HepG2 (cell line): ENCODE results near the gene EIF1. TPM values are rescaled to one million over a fixed set of nuclear protein-coding genes. Genes with fewer than 3 reads are reported as not detected.
A peak's percentile ranks its signal among the peaks of the same experiment; 100 is the strongest.

ENCODE experiments used
- ATF7 ChIP-seq, 2 experiments: fragments of 450-650 bp in 1 of 2; sonication (generic) in 1 of 2; formaldehyde crosslinking in 1 of 2; IDR thresholded peaks; 2 replicates each; pipeline versions ENCODE4 v1.4.0 to v1.6.1; 2016 to 2020; ENCODE audit warnings: antibody characterized with exemption in 1 of 2, mild to moderate bottlenecking in 1 of 2, missing genetic modification reagents in 1 of 2
- CEBPB ChIP-seq: IDR thresholded peaks from 2 replicates; pipeline ENCODE4 v1.6.1; 2011; ENCODE audit warnings: low read depth, low read length, improper control_type of control experiment, borderline replicate concordance
- KDM1A ChIP-seq: IDR thresholded peaks from 2 replicates; pipeline ENCODE4 v1.6.1; 2016; ENCODE audit warnings: missing compliant biosample characterization
- MNT ChIP-seq: fragments of 450-650 bp; IDR thresholded peaks from 2 replicates; pipeline ENCODE4 v1.6.1; 2016
- NCOA1 ChIP-seq: sonication (generic); formaldehyde crosslinking; IDR thresholded peaks from 2 replicates; pipeline ENCODE4 v1.9.0; 2021; ENCODE audit warnings: missing genetic modification reagents
- NRL ChIP-seq: sonication (generic); formaldehyde crosslinking; IDR thresholded peaks from 2 replicates; pipeline ENCODE4 v1.5.0; 2020; ENCODE audit warnings: missing genetic modification reagents, mild to moderate bottlenecking, moderate library complexity, borderline replicate concordance
- PHB2 ChIP-seq: fragments of 450-650 bp; IDR thresholded peaks from 2 replicates; pipeline ENCODE4 v1.6.1; 2018; ENCODE audit not compliant: partially characterized antibody
- RXRB ChIP-seq: IDR thresholded peaks from 2 replicates; pipeline ENCODE4 v1.6.1; 2016; ENCODE audit warnings: borderline replicate concordance, missing genetic modification reagents, missing compliant biosample characterization
- ZBTB40 ChIP-seq, 2 experiments: fragments of 450-650 bp in 1 of 2; sonication (generic) in 1 of 2; formaldehyde crosslinking in 1 of 2; IDR thresholded peaks; 2 replicates each; pipeline versions ENCODE4 v1.6.1 to v1.8.0; 2016 to 2022; ENCODE audit warnings: antibody characterized with exemption in 1 of 2, mild to moderate bottlenecking in 1 of 2, missing genetic modification reagents in 1 of 2
- ZFP62 ChIP-seq: sonication (generic); formaldehyde crosslinking; IDR thresholded peaks from 2 replicates; pipeline ENCODE4 v1.4.0; 2020; ENCODE audit warnings: missing genetic modification reagents
- ZNF44 ChIP-seq: sonication (generic); formaldehyde crosslinking; IDR thresholded peaks from 2 replicates; pipeline ENCODE4 v1.5.1; 2020; ENCODE audit warnings: mild to moderate bottlenecking, missing genetic modification reagents
- ZNF446 ChIP-seq: sonication (generic); formaldehyde crosslinking; IDR thresholded peaks from 2 replicates; pipeline ENCODE4 v1.5.0; 2020; ENCODE audit warnings: mild to moderate bottlenecking, missing genetic modification reagents
- ZNF703 ChIP-seq: sonication (generic); formaldehyde crosslinking; IDR thresholded peaks from 2 replicates; pipeline ENCODE4 v1.5.1; 2020; ENCODE audit warnings: missing genetic modification reagents, mild to moderate bottlenecking, moderate library complexity, borderline replicate concordance
- ZSCAN5A ChIP-seq: sonication (generic); formaldehyde crosslinking; IDR thresholded peaks from 2 replicates; pipeline ENCODE4 v1.8.0; 2022; ENCODE audit warnings: mild to moderate bottlenecking, missing genetic modification reagents, borderline replicate concordance
- polyA plus RNA-seq, 8 experiments: library from polyadenylated mRNA; depleted of rRNA in 3 of 8; stranded (reverse) in 7 of 8; unstranded in 1 of 8; fragments of >200 nt; fragmentation: Illumina TruSeq in 4 of 8; extraction: Trizol in 4 of 8; gene quantifications; 2 replicates each; pipeline versions ENCODE4 v1.2.1 to v1.2.3, GENCODE V29; 2011 to 2016; ENCODE audit warnings: low read depth in 4 of 8, missing spikeins in 1 of 8, mixed read lengths in 1 of 8; ENCODE audit not compliant: insufficient read depth in 1 of 8
- total RNA-seq, 5 experiments: library from RNA; depleted of rRNA; stranded (reverse); fragments of >200 nt; fragmentation: Illumina TruSeq; extraction: Trizol; gene quantifications; 2 replicates each; pipeline ENCODE4 v1.2.3, GENCODE V29; 2016; ENCODE audit warnings: low read depth in 1 of 5
- TF ChIP-seq, protein P1 (sequence below): sonication (generic); formaldehyde crosslinking; conservative IDR thresholded peaks from 2 replicates; pipeline ENCODE4 v1.8.1; 2023; ENCODE audit warnings: missing genetic modification reagents

The EIF1 gene
- total and polyA plus RNA-seq, 2 of the 13 experiments (the other 11 are each of a cell fraction or from before 2014, with no cell fraction given): 147 to 517 TPM

- TF ChIP-seq, protein P1, sequence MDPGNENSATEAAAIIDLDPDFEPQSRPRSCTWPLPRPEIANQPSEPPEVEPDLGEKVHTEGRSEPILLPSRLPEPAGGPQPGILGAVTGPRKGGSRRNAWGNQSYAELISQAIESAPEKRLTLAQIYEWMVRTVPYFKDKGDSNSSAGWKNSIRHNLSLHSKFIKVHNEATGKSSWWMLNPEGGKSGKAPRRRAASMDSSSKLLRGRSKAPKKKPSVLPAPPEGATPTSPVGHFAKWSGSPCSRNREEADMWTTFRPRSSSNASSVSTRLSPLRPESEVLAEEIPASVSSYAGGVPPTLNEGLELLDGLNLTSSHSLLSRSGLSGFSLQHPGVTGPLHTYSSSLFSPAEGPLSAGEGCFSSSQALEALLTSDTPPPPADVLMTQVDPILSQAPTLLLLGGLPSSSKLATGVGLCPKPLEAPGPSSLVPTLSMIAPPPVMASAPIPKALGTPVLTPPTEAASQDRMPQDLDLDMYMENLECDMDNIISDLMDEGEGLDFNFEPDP: no peak
- TF ChIP-seq ZNF446 (CRISPR knock-in tag) (no peak), ZNF44 (CRISPR knock-in tag) (no peak; the same call in none of the 2 replicates), NRL (CRISPR knock-in tag) (no peak; the same call in 1 of the 2 replicates), ZSCAN5A (CRISPR knock-in tag) (no peak), NCOA1 (CRISPR knock-in tag) (no peak), RXRB (peak; percentile 56; the same call in 1 of the 2 replicates), ZNF703 (CRISPR knock-in tag) (no peak), CEBPB (no peak), PHB2 (no peak), KDM1A (CRISPR knock-in tag) (no peak), MNT (peak; percentile 26; the same call in 1 of the 2 replicates), ZFP62 (CRISPR knock-in tag) (no peak), ATF7 (IDR thresholded peaks at IDR 0.05) (no peak), ATF7 (CRISPR knock-in tag; IDR thresholded peaks at IDR 0.05) (no peak), ZBTB40 (IDR thresholded peaks at IDR 0.05) (no peak), ZBTB40 (CRISPR knock-in tag; IDR thresholded peaks at IDR 0.05) (no peak)
These were observed 49.6 kb downstream of the EIF1 start (continued) for GRCh38 chr17:41738077-41738800.
